ENCODE measurements around the gene CCN2.

DNA sequence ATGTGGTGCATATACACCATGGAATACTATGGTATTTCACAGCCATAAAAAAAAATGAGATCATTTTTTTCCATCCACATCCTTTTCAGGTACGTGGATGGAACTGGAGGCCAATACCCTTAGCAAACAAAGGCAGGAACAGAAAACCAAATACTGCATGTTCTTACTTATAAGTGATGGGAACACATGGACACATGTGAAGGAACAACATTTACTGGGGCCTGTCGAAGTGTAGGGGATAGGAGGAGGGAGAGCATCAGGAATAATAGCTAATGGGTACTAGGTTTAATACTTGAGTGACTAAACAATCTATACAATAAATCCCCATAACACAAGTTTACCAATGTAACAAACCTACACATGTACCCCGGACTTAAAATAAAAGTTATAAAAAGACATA is 30.5 kb downstream of the CCN2 start:
- TF ChIP-seq, protein P1, sequence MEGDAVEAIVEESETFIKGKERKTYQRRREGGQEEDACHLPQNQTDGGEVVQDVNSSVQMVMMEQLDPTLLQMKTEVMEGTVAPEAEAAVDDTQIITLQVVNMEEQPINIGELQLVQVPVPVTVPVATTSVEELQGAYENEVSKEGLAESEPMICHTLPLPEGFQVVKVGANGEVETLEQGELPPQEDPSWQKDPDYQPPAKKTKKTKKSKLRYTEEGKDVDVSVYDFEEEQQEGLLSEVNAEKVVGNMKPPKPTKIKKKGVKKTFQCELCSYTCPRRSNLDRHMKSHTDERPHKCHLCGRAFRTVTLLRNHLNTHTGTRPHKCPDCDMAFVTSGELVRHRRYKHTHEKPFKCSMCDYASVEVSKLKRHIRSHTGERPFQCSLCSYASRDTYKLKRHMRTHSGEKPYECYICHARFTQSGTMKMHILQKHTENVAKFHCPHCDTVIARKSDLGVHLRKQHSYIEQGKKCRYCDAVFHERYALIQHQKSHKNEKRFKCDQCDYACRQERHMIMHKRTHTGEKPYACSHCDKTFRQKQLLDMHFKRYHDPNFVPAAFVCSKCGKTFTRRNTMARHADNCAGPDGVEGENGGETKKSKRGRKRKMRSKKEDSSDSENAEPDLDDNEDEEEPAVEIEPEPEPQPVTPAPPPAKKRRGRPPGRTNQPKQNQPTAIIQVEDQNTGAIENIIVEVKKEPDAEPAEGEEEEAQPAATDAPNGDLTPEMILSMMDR (IDR thresholded peaks at IDR 0.05), result no peak
- no peak for TF ChIP-seq EZH2phosphoT487 (IDR thresholded peaks at IDR 0.05)
